Mesothelial cell of epicardium (in vitro differentiated cells): Measurements from ENCODE around the gene RNF213. TPM values are rescaled to one million over a fixed set of nuclear protein-coding genes. Genes with fewer than 3 reads are reported as not detected.
"Not testable (repeated sequence)": the region's sequence is repeated elsewhere in the genome, so short reads cannot be mapped to it uniquely, and the experiment has no call there.

Source experiments
- DNase-seq, 2 experiments: peaks; one replicate each; pipeline ENCODE4 v3.0.0; 2021; ENCODE audit warnings: low spot score in 2 of 2; ENCODE audit not compliant: unreplicated experiment in 2 of 2
- H3K27ac Mint-ChIP-seq: 2 replicates; pipeline ENCODE4 v1.8.0; 2021; ENCODE audit warnings: mixed read lengths
- H3K27me3 Mint-ChIP-seq: 2 replicates; pipeline ENCODE4 v1.8.0; 2021; ENCODE audit warnings: low read depth, mixed read lengths
- H3K36me3 Mint-ChIP-seq: 2 replicates; pipeline ENCODE4 v1.8.0; 2021; ENCODE audit warnings: mixed read lengths
- H3K4me1 Mint-ChIP-seq: 2 replicates; pipeline ENCODE4 v1.8.0; 2021; ENCODE audit warnings: mixed read lengths
- H3K4me3 Mint-ChIP-seq: 2 replicates; pipeline ENCODE4 v1.8.0; 2021; ENCODE audit warnings: mild to moderate bottlenecking, moderate library complexity, mixed read lengths
- H3K9me3 Mint-ChIP-seq: 2 replicates; pipeline ENCODE4 v1.8.0; 2021; ENCODE audit warnings: mixed read lengths
- CTCF ChIP-seq: fragments of 200-600 bp; sonication (generic); IDR thresholded peaks from one replicate; pipeline ENCODE4 v1.5.0; 2021; ENCODE audit warnings: antibody characterized with exemption; ENCODE audit not compliant: unreplicated experiment
- total RNA-seq: library from RNA; stranded (reverse); gene quantifications from 3 replicates; pipeline ENCODE4 v1.2.1, GENCODE V29; 2021

Gene RNF213
- total RNA-seq, 1 donor from 2014 or later: 76.7 TPM

GRCh38 chr17:80313160-80313829 is 52.6 kb downstream of the RNF213 start:
- TF ChIP-seq CTCF: no peak
- Mint-ChIP-seq H3K27ac (no peak overlapping the region), H3K36me3 (peaks cover 51% of the 10 kb centered on the region), H3K4me1 (no peaks in the 10 kb centered on the region), H3K27me3 (no peaks in the 10 kb centered on the region), H3K4me3 (no peak overlapping the region), H3K9me3 (peaks cover 5% of the 10 kb centered on the region)
- DNase-seq: no peak

- not testable (repeated sequence) for H3K27ac Mint-ChIP-seq
Measured at GRCh38 chr17:80313946-80314345, 53.3 kb downstream of the RNF213 start.

DNA sequence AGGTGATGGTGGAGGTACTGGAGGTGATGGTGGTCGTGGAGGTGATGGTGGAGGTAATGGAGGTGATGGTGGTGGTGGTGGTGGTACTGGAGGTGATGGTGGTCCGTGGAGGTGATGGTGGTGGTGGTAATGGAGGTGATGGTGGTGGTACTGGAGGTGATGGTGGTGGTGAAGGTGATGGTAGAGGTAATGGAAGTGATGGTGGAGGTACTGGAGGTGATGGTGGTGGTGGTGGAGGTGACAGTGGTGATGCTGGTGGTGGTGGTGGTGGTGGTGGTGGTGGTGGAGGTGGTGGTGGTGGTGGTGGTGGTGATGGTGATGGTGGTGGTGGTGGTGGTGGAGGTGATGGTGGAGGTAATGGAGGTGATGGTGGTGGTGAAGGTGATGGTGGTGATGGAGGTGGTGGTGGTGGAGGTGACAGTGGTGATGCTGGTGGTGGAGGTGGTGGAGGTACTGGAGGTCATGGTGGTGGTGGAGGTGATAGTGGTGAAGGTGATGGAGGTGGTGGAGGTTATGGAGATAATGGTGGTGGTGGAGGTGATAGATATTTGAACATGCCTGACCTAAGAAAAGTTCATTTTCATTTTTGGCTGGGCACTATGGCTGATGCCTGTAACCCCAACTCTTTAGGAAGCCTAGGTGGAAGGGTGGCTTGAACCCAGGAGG is 55.0 kb downstream of the RNF213 start:
- Mint-ChIP-seq H3K27ac (no peak overlapping the region), H3K4me3 (no peak overlapping the region), H3K4me1 (peaks cover 4% of the 10 kb centered on the region), H3K36me3 (peaks cover 49% of the 10 kb centered on the region), H3K27me3 (no peaks in the 10 kb centered on the region), H3K9me3 (peaks cover 5% of the 10 kb centered on the region)
- no peak for DNase-seq
- TF ChIP-seq CTCF: no peak

More at GRCh38 chr17:80313946-80314345, 53.3 kb downstream of the RNF213 start:
- peaks cover 48% of the 10 kb centered on the region for H3K36me3 Mint-ChIP-seq
- not testable (repeated sequence) for H3K9me3 Mint-ChIP-seq, H3K4me3 Mint-ChIP-seq, H3K27me3 Mint-ChIP-seq, DNase-seq, H3K4me1 Mint-ChIP-seq

DNA sequence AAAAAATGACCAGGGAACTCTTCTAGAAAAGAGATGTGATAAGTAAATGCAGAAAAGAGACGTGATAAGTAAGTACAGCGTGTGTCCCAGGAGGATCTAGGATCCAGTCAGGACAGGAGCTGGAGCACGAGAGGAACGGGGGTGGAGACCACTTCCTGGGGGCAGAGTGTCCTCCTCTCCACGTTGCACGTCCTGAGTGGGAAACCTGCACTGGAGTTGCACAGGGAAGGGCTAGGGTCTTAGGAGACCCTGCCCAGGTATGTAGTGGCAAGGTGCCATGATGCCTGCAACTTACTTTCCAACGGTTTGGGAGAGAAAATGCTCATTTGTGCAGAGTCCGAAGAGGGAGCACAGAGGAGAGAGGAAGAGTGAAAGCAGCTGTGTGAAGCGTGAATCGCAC is 55.8 kb downstream of the RNF213 start:
- H3K4me1 Mint-ChIP-seq: peaks cover 4% of the 10 kb centered on the region
- H3K27ac Mint-ChIP-seq: peak overlapping the region; percentile 58
- peaks cover 5% of the 10 kb centered on the region for H3K9me3 Mint-ChIP-seq
- no peaks in the 10 kb centered on the region for H3K27me3 Mint-ChIP-seq
- no peak overlapping the region for H3K4me3 Mint-ChIP-seq
- no peak for DNase-seq
- H3K36me3 Mint-ChIP-seq: peaks cover 54% of the 10 kb centered on the region
- no peak for TF ChIP-seq CTCF

GRCh38 chr17:80316927-80317705 is 56.5 kb downstream of the RNF213 start:
- Mint-ChIP-seq H3K27me3 (no peaks in the 10 kb centered on the region), H3K36me3 (peaks cover 52% of the 10 kb centered on the region), H3K9me3 (peaks cover 5% of the 10 kb centered on the region), H3K4me1 (peaks cover 4% of the 10 kb centered on the region), H3K4me3 (no peak overlapping the region), H3K27ac (no peak overlapping the region)
- TF ChIP-seq CTCF: no peak
- no peak for DNase-seq

GRCh38 chr17:80317706-80317980 is 57.0 kb downstream of the RNF213 start:
- H3K4me3 Mint-ChIP-seq: no peak overlapping the region
- no peaks in the 10 kb centered on the region for H3K27me3 Mint-ChIP-seq
- DNase-seq: no peak
- peaks cover 6% of the 10 kb centered on the region for H3K9me3 Mint-ChIP-seq
- TF ChIP-seq CTCF: no peak
- H3K36me3 Mint-ChIP-seq: peaks cover 53% of the 10 kb centered on the region
- H3K4me1 Mint-ChIP-seq: peaks cover 4% of the 10 kb centered on the region
- H3K27ac Mint-ChIP-seq: no peak overlapping the region
